HG03442 (cell line): ENCODE results near the gene TIAL1.

Experiments
- ATAC-seq: cut with Tn5 transposase; IDR thresholded peaks from one replicate; pipeline ENCODE4 v1.9.1; 2021; ENCODE audit warnings: mild to moderate bottlenecking, moderate library complexity; ENCODE audit not compliant: unreplicated experiment

TIAL1 gene

DNA sequence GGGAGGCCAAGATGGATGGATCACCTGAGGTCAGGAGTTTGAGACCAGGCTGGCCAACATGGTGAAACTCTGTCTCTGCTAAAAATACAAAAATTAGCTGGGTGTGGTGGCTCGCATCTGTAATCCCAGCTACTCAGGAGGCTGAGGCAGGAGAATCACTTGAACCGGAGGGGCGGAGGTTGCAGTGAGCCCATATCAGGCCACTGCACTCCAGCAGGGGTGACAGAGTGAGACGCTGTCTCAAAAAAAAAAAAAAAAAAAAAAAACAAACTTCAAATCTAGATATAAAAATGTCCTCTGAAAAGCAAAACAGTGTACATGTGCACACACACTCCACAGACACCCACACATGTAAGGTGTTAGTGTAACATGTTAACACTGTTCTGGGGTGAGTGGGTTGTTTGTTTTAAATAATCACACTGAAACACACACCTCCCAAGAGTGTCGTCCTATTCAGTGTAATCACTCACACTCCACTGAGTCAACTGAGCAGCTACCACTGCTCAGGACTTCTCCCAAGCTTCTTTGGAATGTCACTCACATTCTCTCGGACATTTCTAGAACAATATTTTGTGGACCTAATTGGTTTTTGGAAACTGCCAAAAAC is 41.5 kb downstream of the TIAL1 start:
- no peak for ATAC-seq

DNA sequence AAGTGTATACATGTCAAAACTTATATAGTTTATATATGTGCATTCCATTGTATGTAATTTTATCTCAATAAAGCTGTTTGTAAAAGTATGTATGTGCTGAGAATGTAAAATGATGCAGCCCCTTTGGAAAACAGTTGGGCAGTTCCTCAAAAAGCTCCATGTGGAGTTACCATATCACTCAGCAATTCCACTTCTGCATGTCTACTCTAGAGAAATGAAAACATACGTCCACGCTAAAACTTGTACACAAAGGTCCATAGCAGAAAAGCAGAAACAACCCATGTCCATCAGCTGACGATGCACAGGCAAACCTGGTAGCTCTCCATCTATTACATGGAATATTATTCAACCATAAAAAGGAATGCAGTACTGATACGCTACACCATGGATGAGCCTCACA is 45.9 kb downstream of the TIAL1 start:
- ATAC-seq: no peak

DNA sequence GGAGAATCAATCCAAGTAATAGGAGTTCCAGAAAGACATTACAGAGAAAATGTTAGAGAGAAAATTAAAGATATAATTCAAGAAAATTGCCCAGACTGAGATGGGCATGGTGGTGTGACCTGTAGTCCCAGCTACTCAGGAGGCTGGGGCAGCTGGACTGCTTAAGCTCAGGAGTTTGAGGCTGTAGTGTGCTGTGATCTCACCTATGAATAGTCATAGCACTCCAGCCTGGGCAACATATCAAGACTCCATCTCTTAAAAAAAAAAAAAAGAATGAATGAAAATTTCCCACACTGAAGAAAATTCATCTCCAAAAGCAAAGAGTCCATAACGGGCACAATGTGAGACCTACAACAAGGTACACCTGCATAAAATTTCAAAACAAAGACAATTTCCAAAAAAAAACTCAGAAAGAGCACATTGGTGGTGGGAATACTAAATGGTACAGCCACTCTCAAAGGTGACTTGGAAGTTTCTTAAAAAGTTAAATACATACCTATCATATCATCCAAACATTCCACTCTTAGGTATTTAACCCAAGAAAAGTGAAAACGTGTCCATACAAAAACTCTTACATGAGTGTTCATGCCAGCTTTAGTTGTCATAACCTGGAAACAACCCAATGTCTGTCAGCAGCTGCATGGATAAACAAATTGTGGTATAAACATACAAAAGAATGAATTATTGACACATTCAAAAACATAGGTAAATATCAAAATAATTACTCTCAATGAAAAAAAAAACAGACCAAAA is 47.3 kb downstream of the TIAL1 start:
- no peak for ATAC-seq

DNA sequence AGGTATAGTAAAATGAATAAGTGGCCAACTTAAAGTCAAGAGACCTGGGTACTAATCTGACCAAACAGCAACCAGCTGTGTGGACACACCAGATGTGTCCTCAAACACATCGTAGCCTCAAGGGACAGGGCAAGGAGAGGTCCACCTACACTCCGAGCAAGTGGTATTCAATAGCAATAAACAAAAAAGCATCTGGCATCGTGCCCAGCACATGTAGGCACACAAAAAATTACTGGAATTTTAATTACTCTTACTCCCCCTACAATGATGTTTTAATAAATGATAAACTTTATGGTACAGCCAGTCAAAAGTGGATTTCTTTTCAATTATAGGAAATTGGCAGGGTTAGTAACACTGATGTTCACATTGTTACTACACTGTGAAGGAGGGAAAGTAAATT is 50.8 kb downstream of the TIAL1 start:
- no peak for ATAC-seq

DNA sequence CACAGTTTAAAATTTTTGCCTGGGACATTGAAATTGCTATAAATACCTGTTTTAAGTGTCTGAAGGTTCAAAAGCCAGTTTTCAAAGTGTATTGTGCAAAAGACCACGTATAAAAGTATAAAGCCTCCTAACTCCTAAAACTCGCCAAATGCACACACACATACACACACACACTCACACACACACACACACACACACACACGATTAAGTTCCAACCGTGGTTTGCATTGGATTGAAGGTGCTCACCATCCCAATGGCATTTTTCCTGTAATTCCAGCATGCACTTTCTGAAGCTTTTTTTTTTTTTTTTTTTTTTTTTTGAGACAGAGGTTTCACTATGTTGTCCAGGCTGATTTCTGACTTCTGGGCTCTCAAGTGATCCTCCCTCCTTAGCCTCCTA is 51.5 kb downstream of the TIAL1 start:
- no peak for ATAC-seq

DNA sequence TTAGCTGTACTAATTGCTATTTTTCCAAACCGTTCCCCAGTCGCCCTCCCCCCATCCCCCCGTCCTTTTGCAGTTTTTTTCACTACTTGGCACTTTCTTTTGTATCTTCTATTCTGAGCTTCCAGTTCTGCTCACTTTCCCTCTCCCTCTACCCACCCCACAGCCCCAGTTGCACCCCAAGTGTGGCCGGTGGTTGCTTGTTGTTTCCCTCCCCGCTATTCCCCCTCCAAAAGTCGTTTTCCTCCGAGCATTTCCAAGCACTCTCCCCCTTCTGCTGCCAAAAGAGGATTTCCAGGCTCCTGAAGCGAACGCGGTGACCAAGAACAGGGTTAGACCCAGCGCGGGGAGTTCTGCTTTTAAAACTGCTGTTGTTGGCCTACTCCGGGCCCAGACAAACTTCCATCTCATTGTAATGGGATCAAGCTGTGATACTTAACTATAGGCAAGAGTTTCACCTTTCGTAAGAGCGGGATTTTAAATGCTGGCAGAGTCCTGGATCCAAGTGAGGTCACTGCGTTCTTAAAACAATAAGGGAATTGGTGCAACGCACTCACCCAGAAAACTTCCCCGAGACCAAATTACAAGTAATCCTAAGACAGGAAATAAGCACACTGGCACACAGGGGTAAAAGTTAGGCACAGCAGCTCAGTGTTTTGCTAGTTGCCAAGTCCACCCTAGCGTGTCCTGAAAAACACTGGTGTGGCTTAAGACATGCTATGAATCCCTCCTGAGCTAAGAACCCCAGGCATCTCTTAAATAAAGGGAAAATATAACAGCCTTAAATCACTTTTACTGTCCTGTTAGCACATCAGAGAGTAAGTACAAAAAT is 52.7 kb downstream of the TIAL1 start:
- ATAC-seq: no peak

DNA sequence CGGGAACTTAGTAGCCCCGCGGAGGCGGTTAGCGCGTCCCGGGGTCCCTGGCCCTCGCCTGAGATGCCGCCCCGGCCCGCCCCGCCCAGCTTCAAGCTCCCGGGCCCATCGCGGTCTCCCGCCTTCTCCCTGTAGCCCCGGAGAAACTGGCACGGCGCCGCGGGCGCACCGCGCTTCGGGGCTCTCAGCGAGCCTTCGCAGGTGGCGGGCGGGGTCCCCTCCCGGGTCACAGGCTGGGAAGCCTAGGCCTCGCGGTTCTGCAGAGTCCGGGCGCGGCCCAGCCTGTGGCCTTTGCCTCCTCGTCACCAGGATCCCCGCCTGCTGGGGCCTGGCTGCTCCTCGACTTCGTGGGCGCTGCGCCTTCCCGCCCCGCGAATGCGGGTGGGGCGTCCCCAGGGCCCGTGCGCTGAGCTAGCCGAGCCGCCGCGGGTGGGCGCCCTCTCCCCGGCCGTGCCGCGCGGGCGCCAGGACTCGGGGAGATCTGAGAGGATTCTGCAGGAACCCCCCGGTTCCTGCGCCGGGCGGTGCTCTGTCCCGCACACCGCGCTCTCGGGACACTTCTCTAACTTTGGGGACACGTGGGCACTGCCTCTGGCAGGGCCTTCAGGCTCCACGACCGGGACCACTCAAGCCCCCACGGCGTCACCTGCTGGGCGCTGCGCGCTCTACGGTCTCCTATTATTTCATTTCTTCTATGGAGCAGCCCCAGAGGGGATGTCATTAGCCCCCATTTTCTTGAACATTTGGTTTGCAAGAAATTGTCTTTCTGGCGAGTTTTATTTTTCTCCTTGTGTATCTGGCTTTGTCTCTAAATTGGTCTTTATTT is 53.6 kb downstream of the TIAL1 start:
- peak; percentile 38 for ATAC-seq

DNA sequence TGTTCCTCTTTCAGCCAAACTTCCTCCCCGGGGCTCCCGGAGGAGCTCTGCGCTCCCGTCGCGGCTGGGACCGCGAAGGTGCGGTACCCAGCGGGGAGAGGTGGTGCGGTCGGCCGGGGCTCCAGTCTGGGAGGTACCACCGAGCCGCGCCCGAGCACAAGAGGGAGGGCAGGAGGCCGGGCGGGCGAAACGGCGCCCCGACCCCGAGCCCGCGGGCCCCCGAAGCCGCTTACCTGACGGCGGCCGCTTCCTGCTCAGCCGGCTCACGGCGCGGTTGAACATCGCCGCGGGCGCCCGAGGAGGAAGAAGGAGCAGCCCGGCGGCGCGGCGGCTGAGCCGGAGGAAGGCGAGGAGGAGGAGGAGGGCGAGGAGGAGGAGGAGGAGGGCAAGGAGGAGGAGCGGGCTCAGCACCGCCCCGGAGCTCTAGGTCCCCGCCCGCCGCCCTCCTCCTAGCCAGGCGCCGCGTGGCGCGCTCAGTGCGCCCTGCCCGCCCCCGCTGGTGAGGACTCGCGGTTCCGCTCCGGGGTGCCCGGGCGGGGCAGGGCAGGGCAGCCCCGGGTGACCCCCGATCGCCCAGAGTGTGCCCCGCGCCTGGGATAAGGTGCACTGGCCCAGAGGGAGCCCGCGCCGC is 54.3 kb downstream of the TIAL1 start, which contains the start of gene RGS10:
Gene RGS10 (minus strand): TSS at position 363 of the 631 bp plus-strand sequence. CDS start 81 bp downstream, at position 282.
- ATAC-seq: peak; percentile 65

DNA sequence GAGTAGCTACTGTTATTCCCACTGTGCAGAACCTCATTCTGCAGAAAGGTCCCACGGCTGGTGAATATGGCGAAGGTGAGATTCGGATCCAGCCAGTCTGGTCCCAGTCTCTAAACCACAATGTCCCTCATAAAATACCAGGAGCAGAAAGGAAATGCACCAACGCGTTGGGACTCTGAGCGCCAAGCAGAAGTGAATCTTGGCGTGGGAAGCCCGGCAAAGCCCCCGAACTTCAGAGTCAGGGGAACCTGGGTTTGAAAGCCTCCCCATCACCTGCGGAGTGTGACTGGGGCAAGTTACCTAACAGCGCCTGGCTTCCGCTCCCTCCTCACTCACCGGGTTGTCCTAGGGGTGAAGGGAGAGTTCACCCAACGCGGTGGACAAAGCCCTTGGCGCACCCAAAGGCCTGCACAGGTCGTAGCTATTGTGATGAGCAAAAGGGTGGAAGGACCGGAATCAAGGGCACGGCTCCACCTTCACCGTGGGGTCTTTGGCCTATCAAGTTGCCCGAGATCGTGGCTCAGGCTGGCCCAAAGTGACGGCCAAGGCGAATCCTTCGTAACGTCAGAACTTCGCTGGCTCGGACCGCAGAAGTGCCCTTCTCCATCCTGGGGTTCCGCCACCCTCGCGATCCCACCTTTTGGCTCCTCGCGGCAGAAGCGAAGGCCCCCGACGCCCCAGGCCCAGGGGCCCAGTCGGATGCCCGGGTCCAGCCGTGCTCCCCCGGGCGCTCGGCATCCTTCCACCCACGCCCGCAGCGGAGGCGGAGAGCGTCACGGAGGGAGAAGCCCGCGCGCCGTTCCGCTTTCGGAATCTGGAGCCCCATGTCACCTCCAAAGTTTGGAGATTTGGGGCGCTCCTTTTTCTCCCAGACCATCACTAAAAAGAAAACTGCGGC is 55.1 kb downstream of the TIAL1 start:
- no peak for ATAC-seq

DNA sequence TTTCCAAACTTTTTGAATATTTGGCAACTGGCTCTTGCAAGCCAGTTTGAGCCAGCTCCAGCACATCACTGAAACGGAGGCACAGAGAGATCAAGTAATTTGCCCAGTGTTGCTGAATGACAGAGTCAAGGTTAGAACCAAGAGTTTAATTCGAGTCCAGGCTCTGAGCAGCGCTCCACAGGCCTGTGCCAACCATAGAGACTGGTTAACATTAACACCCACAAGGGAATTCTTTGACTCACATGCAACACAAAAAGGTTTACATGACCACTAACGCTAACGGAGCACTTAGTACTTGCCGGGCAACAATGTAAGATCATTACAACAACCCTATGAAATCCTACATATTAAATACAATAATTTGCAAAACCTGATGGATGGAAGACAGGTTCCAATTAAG is 55.7 kb downstream of the TIAL1 start:
- ATAC-seq: no peak

DNA sequence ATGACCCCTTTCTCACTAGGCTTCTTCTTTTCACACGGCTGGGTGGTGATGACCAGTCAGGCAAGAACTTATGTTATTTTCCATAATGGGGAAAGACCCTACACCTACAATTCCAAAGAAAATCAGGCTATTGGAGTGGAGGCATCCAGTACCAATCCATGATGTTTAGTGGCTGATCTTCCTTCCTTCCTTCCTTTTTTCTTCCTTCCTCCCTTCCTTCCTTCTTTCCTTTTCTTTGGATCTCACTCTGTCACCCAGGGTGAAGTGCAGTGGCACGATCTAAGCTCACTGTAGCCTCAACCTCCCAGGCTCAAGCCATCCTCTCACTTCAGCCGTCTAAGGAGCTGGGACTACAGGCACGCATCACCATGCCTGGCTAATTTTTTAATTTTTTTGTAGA is 56.7 kb downstream of the TIAL1 start:
- ATAC-seq: no peak

DNA sequence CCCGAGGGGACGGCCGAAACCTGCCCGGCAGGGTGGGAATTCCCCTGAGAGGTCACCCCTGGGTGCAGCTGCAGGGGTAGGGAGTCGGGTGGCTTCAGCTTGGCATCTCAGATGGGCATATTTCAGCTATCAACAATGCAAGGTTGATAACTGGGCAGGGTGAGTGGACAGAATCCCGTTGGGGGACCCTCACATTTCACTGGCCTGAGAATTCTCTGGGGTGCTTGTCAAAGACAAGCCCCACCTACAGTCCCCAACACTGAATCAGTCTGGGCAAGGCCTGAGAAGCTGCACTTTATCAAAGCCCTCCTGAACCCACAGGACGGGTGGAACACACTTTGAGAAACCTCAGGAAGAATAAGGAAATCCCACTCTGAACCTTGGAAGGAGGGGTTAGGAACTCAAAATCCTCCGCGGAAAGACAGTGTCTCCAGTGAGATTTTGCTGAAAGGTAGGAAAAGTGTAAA is 57.4 kb downstream of the TIAL1 start:
- no peak for ATAC-seq

DNA sequence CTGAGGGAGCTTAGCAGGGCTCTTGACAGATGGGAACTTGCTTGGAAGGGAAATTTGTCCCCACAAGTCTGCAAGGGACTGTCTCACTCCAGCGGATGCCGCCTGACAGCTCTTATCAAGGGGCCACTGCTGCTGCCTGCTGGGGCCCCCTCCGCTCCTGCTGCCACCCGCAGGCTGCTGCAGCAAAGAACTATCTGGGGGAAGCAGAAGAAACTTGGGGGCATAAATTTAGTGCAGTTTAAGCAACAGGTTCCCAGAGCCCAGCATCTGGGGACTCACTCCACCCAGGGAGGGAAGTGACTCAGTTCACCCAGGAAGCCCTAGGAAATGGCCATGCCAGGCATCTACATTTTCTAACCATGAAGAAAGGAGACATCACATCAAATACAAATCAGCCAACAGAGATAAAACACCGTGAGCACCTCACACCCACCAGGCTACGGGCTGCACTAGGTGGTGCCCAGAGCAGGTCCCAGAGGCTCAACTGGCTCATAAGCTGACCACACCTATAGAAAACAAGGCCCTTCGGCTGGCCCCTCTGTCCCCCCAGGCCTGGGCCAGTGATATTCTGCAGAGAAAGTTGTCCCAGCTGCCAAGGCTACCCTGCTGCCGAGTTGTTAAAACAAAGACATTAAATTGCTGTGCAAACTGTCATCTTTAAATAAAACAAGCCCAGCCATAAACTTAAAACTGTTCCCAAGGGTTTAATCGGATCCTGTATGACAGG is 58.0 kb downstream of the TIAL1 start:
- ATAC-seq: no peak

DNA sequence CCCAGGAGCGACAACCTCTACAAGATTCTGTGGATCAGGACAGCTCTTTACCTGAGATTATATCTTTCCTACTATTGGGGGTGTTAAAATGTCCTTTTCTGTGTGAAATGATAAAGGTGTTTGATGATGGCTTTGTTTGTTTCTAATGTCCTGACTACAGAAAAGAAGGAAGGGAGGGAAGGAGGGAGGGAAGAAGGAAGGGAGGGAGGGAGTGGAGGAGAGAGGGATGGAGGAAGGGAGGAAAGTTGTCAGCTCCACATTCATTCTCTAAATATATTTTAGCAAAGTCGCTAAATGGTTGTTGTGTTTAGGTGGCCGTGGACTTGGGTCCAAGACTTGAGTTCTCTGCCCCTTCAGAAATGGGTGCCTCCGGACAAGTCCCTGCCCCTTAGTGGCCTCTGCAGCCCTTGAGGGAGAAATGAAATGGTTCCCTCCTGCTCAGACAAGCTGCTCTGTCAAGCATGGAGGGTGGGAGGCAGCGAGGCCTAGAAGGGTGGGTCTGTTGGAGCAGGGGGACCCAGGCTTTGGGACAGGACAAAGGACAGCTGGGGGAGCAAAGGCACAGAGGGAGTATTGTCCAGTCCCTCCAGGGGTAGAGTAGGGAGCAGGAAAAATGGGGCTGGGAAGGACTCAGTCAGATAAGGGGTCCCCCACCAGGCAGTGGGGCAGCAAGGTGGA is 58.7 kb downstream of the TIAL1 start:
- no peak for ATAC-seq

DNA sequence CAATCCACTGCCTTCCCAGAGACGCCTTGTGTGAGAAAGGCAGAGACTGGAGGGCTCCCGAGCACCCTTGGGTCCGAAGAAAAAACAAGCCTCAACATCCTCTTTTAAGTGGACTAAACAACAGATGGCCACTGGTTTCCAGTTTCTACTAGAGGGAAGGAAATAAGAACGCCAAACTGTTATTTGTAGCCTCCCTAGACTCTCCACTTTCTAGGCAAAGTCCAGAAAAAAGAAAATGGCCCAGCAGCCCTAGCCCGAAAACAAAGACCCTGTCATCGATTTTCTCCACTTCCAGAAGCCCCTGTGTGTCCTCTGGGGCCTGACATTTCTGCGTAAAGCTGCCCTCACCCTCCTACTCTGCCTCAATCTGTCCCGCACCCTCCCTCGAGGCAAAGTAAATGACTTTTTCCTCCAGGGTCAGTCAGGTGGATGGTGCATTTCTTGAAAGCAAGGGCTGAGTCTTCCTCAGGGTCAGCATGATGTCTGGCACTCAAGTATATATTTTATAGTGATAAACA is 60.2 kb downstream of the TIAL1 start:
- no peak for ATAC-seq

DNA sequence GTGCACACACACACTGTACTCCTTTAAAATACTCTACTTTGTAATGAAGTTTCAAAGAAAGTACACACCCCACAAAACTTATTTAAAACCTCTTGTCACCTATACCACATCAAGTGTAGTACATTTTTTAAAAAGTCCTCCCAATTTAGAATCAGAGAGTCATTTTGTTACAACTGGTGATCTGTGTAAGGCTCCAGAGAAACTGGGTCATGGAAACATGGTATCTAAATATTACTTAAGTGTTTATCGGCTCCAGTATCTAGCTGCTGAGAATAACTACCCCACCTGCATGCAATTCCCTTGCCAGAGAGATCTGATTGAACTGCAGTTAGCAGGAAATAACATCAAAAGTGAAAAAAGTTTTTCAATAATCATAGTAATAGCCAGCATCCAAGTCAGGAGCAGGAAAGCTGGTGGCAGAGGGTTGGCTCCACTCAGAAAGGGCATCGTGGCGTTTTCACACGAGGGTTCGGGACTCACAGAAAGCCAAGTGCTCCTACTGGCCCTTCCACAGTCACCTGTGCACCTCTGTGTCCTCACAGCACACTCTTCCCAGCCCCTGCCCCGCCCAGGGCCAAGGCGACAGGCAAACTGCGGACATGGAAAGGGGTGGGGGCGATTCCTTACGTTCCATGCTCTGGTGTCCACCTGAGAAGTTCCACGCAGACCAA is 60.8 kb downstream of the TIAL1 start:
- no peak for ATAC-seq

DNA sequence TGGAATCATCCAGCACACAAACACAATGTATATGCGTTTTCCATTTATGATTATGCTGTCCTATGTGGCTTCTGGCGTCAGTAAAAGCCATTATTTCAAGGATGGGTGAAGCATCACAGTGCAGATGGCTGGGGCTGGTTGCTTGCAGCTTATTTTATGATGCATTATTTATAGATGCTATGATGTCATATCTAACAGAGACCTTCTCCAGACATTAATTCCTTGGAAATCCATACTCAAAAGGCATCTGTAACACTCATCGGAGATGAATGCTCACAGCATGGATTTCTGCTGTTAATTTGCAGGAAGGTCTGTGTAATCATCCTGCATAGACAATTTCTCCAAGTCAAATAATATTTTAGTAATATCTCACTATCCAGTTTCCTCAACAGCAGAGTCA is 61.5 kb downstream of the TIAL1 start:
- no peak for ATAC-seq
